Astrocyte (in vitro differentiated cells and primary cell): ENCODE data around the gene RAX.

Experiments
- CTCF ChIP-seq: IDR thresholded peaks from 2 replicates; pipeline ENCODE4 v1.5.1; 2011; ENCODE audit warnings: low read depth, mild to moderate bottlenecking, inconsistent platforms, low read length, moderate library complexity; ENCODE audit not compliant: insufficient read depth
- EZH2 ChIP-seq: IDR thresholded peaks from 2 replicates; pipeline ENCODE4 v1.6.1; 2012; ENCODE audit warnings: mild to moderate bottlenecking, low read length, inconsistent platforms; ENCODE audit not compliant: insufficient read depth

GRCh38 chr18:59267503-59268126 is 5.6 kb downstream of the RAX start:
- no peak for TF ChIP-seq CTCF
- TF ChIP-seq EZH2, result peak; percentile 54
